Endodermal cell (in vitro differentiated cells): ENCODE data around the gene GRM5. TPM values are rescaled to one million over a fixed set of nuclear protein-coding genes. Genes with fewer than 3 reads are reported as not detected.

ENCODE experiments used
- DNase-seq: peaks from one replicate; pipeline ENCODE4 v3.0.0-alpha.2; 2017
- H3K27ac ChIP-seq: 2 replicates; pipeline ENCODE4 v1.5.1; 2013; ENCODE audit warnings: mild to moderate bottlenecking, low read depth, low read length, moderate library complexity
- H3K27me3 ChIP-seq: 2 replicates; pipeline ENCODE4 v1.6.1; 2013; ENCODE audit warnings: mild to moderate bottlenecking, low read length, moderate library complexity; ENCODE audit not compliant: insufficient read depth, control insufficient read depth, poor library complexity, severe bottlenecking
- H3K36me3 ChIP-seq: 2 replicates; pipeline ENCODE4 v1.7.0; 2013; ENCODE audit warnings: mild to moderate bottlenecking, low read length, moderate library complexity; ENCODE audit not compliant: control insufficient read depth, insufficient read depth
- H3K4me1 ChIP-seq: one replicate; pipeline ENCODE4 v1.7.0; 2013; ENCODE audit warnings: low read length; ENCODE audit not compliant: control insufficient read depth, insufficient read depth
- H3K4me3 ChIP-seq: 2 replicates; pipeline ENCODE4 v1.5.1; 2013; ENCODE audit warnings: mild to moderate bottlenecking, low read length, moderate library complexity
- H3K9ac ChIP-seq: 2 replicates; pipeline ENCODE4 v1.6.1; 2013; ENCODE audit warnings: mild to moderate bottlenecking, low read length, moderate library complexity; ENCODE audit not compliant: poor library complexity, severe bottlenecking; ENCODE audit errors: extremely low read depth
- H3K9me3 ChIP-seq: 2 replicates; pipeline ENCODE4 v1.6.1; 2013; ENCODE audit warnings: mild to moderate bottlenecking, low read length, moderate library complexity; ENCODE audit not compliant: control insufficient read depth
- H3K27ac Mint-ChIP-seq: 2 replicates; pipeline ENCODE4 v1.8.0; 2020; ENCODE audit warnings: mixed read lengths
- H3K27me3 Mint-ChIP-seq: 2 replicates; pipeline ENCODE4 v1.8.0; 2021; ENCODE audit warnings: mild to moderate bottlenecking, mixed read lengths; ENCODE audit not compliant: insufficient read depth
- H3K36me3 Mint-ChIP-seq: 2 replicates; pipeline ENCODE4 v1.8.0; 2020; ENCODE audit warnings: low read depth, mixed read lengths
- H3K4me1 Mint-ChIP-seq: 2 replicates; pipeline ENCODE4 v1.8.0; 2020; ENCODE audit warnings: mixed read lengths
- H3K4me3 Mint-ChIP-seq: 2 replicates; pipeline ENCODE4 v1.8.0; 2020; ENCODE audit warnings: mild to moderate bottlenecking, moderate library complexity, mixed read lengths
- H3K9me3 Mint-ChIP-seq: 2 replicates; pipeline ENCODE4 v1.8.0; 2020; ENCODE audit warnings: mild to moderate bottlenecking, mixed read lengths
- CTCF ChIP-seq: fragments of 200-600 bp; sonication (generic); conservative IDR thresholded peaks from 2 replicates; pipeline ENCODE4 v1.5.0; 2021; ENCODE audit warnings: antibody characterized with exemption, mild to moderate bottlenecking
- WGBS, 2 experiments: methylation state at CpG; one replicate each; pipeline versions ENCODE4 v1.1.5 to v1.1.7; 2013; ENCODE audit warnings: missing lambda C conversion rate in 2 of 2, mixed read lengths in 1 of 2; ENCODE audit not compliant: insufficient coverage in 1 of 2, insufficient read length in 1 of 2; 5-methylcytosine and 5-hydroxymethylcytosine counted together
- total RNA-seq, 2 donors: library from RNA; stranded (reverse); fragmentation: NEBNext Ultra II Directional in 1 of 2; extraction: Animal tissue kit (Norgen Biotek cat#: 25700) in 1 of 2; gene quantifications; 2 replicates in 1 of 2; 3 replicates in 1 of 2; pipeline ENCODE4 v1.2.1, GENCODE V29; 2021

The GRM5 gene
- total RNA-seq, 2 donors from 2014 or later, result 0.07 to 0.09 TPM

GRCh38 chr11:88807349-88807748 is 258.4 kb downstream of the GRM5 start:
- Mint-ChIP-seq H3K36me3 (no peaks in the 10 kb centered on the region), H3K4me1 (peaks cover 6% of the 10 kb centered on the region), H3K27me3 (no peaks in the 10 kb centered on the region), H3K4me3 (no peak overlapping the region), H3K27ac (no peak overlapping the region), H3K9me3 (peaks cover 1% of the 10 kb centered on the region)
- H3K9me3 ChIP-seq, result no peaks in the 10 kb centered on the region
- H3K27ac ChIP-seq, result no peak overlapping the region
- H3K4me3 ChIP-seq, result no peak overlapping the region
- TF ChIP-seq CTCF, result no peak
- H3K4me1 ChIP-seq, result no peaks in the 10 kb centered on the region
- H3K9ac ChIP-seq, result no peak overlapping the region
- DNase-seq, result no peak
- WGBS, 2 experiments, result 92% methylated on average over 1 of the region's 1 CpG; no CpG with 5 or more reads in 1 of the 2 experiments
- no peaks in the 10 kb centered on the region for H3K36me3 ChIP-seq
- no peaks in the 10 kb centered on the region for H3K27me3 ChIP-seq

- Histone ChIP-seq H3K4me1 (no peaks in the 10 kb centered on the region), H3K27me3 (no peaks in the 10 kb centered on the region), H3K9me3 (no peaks in the 10 kb centered on the region), H3K27ac (no peak overlapping the region), H3K4me3 (no peak overlapping the region), H3K36me3 (no peaks in the 10 kb centered on the region), H3K9ac (no peak overlapping the region)
- 86% methylated on average over 1 of the region's 1 CpG; no CpG with 5 or more reads in 1 of the 2 experiments for WGBS, 2 experiments
- Mint-ChIP-seq H3K36me3 (no peaks in the 10 kb centered on the region), H3K27ac (no peak overlapping the region), H3K4me1 (peaks cover 6% of the 10 kb centered on the region), H3K4me3 (no peak overlapping the region), H3K27me3 (no peaks in the 10 kb centered on the region), H3K9me3 (peaks cover 1% of the 10 kb centered on the region)
- no peak for TF ChIP-seq CTCF
- DNase-seq, result no peak
Observed at GRCh38 chr11:88806410-88806809, 259.4 kb downstream of the GRM5 start.

- DNase-seq, result no peak
- Mint-ChIP-seq H3K27me3 (no peaks in the 10 kb centered on the region), H3K4me3 (no peak overlapping the region), H3K36me3 (no peaks in the 10 kb centered on the region), H3K4me1 (no peaks in the 10 kb centered on the region), H3K9me3 (peaks cover 1% of the 10 kb centered on the region), H3K27ac (no peak overlapping the region)
- no peaks in the 10 kb centered on the region for H3K9me3 ChIP-seq
- H3K27me3 ChIP-seq, result no peaks in the 10 kb centered on the region
- no peaks in the 10 kb centered on the region for H3K36me3 ChIP-seq
- no peak overlapping the region for H3K4me3 ChIP-seq
- H3K4me1 ChIP-seq, result no peaks in the 10 kb centered on the region
- WGBS, 2 experiments, result 91% methylated on average over 2 of the region's 2 CpGs; no CpG with 5 or more reads in 1 of the 2 experiments
- no peak for TF ChIP-seq CTCF
- no peak overlapping the region for H3K9ac ChIP-seq
- H3K27ac ChIP-seq, result no peak overlapping the region
Observed at GRCh38 chr11:88801484-88802123, 264.2 kb downstream of the GRM5 start.
